HCT116 (cell line): ENCODE results near the gene TMEM256. TPM values are rescaled to one million over a fixed set of nuclear protein-coding genes. Genes with fewer than 3 reads are reported as not detected.

ENCODE experiments used
- ATAC-seq: fragments of 200-7000 bp; cut with Tn5 transposase; 2 replicates; pipeline ENCODE4 v1.9.1; 2020; ENCODE audit warnings: mild to moderate bottlenecking, moderate library complexity
- BruUV-seq: library from RNA; stranded (reverse); fragments of 400-500 nt; replicated peaks from 2 replicates; lab custom pipeline; 2021; lab: Mats Ljungman, UMichigan
- CTCF ChIA-PET: fragments of 300-600 bp; sonication (Branson Sonifier 250); formaldehyde crosslinking; loops from one replicate; lab custom pipeline; 2021; ENCODE audit warnings: antibody characterized with exemption; lab: Charles Lee
- POLR2A ChIA-PET: fragments of 300-600, 350-600 bp; sonication (Branson Sonifier 250); formaldehyde crosslinking; loops from one replicate; lab custom pipeline; 2021; ENCODE audit warnings: antibody characterized with exemption; lab: Charles Lee
- RAD21 ChIA-PET, 2 experiments: fragments of 300-600 bp; sonication (Branson Sonifier 250); formaldehyde crosslinking; loops; one replicate each; lab custom pipeline; 2023; ENCODE audit warnings: low total read pairs in 2 of 2; ENCODE audit not compliant: uncharacterized antibody in 2 of 2, unreplicated experiment in 2 of 2, low non-redundant PET in 1 of 2; lab: Charles Lee
- DNase-seq: peaks from one replicate; pipeline ENCODE4 v3.0.0-alpha.2; 2010; ENCODE audit warnings: low read depth, low spot score
- H2AFZ ChIP-seq: fragments of 200-600 bp; shearing (Covaris generic), sonication (generic); 2 replicates; pipeline ENCODE4 v1.6.1; 2017; ENCODE audit warnings: low read depth, mixed run types, mixed read lengths, antibody characterized with exemption, low read length; ENCODE audit not compliant: poor library complexity, severe bottlenecking
- H3K27ac ChIP-seq: 2 replicates; pipeline ENCODE4 v1.5.1; 2012; ENCODE audit warnings: low read depth, low read length
- H3K27me3 ChIP-seq: fragments of 200-600 bp; sonication (generic); 2 replicates; pipeline ENCODE4 v1.6.1; 2016; ENCODE audit warnings: mixed run types, low read length, mixed read lengths; ENCODE audit not compliant: insufficient read depth
- H3K36me3 ChIP-seq, 2 experiments: fragments of 200-500 bp in 1 of 2; fragments of 200-600 bp in 1 of 2; sonication (Bioruptor generic) in 1 of 2; sonication (generic) in 1 of 2; 2 replicates each; pipeline versions ENCODE4 v1.5.1 to v1.6.1; 2014 to 2016; ENCODE audit warnings: low read length in 2 of 2, inconsistent platforms in 1 of 2, mixed read lengths in 1 of 2, mixed run types in 1 of 2; ENCODE audit not compliant: insufficient read depth in 2 of 2, control insufficient read depth in 1 of 2
- H3K4me1 ChIP-seq, 2 experiments: fragments of 200-600 bp in 1 of 2; sonication (generic) in 1 of 2; 2 replicates each; pipeline versions ENCODE4 v1.5.1 to v1.6.1; 2012 to 2017; ENCODE audit warnings: low read length in 2 of 2, inconsistent platforms in 1 of 2, mild to moderate bottlenecking in 1 of 2, mixed read lengths in 1 of 2, mixed run types in 1 of 2, moderate library complexity in 1 of 2; ENCODE audit not compliant: insufficient read depth in 2 of 2, control insufficient read depth in 1 of 2
- H3K4me2 ChIP-seq: fragments of 200-600 bp; sonication (generic); 2 replicates; pipeline ENCODE4 v1.6.1; 2017; ENCODE audit warnings: mixed run types, low read length, mixed read lengths
- H3K4me3 ChIP-seq, 2 experiments: fragments of 200-600 bp in 1 of 2; sonication (generic) in 1 of 2; replicated peaks in 1 of 2; 2 replicates each; pipeline ENCODE4 v1.5.1; 2011 to 2016; ENCODE audit warnings: low read length in 2 of 2, control low read depth in 1 of 2, low read depth in 1 of 2, mild to moderate bottlenecking in 1 of 2, mixed read lengths in 1 of 2, mixed run types in 1 of 2
- H3K79me2 ChIP-seq: fragments of 200-600 bp; sonication (generic); 2 replicates; pipeline ENCODE4 v1.6.1; 2017; ENCODE audit warnings: mild to moderate bottlenecking, mixed run types, low read length, moderate library complexity, mixed read lengths; ENCODE audit not compliant: insufficient read depth
- H3K9ac ChIP-seq: fragments of 200-600 bp; sonication (generic); 2 replicates; pipeline ENCODE4 v1.6.1; 2016; ENCODE audit warnings: low read length, mixed read lengths
- H3K9me2 ChIP-seq: fragments of 200-600 bp; sonication (generic), shearing (Covaris generic); 2 replicates; pipeline ENCODE4 v1.6.1; 2017; ENCODE audit warnings: mixed run types, mild to moderate bottlenecking, moderate library complexity; ENCODE audit not compliant: insufficient read depth
- H3K9me3 ChIP-seq, 2 experiments: fragments of 200-500 bp in 1 of 2; fragments of 200-600 bp in 1 of 2; sonication (Bioruptor generic) in 1 of 2; sonication (generic) in 1 of 2; 2 replicates each; pipeline ENCODE4 v1.6.1; 2014 to 2017; ENCODE audit warnings: low read length in 2 of 2, mixed read lengths in 2 of 2, inconsistent platforms in 1 of 2, low read depth in 1 of 2, mild to moderate bottlenecking in 1 of 2, mixed run types in 1 of 2, moderate library complexity in 1 of 2; ENCODE audit not compliant: control insufficient read depth in 1 of 2, insufficient read depth in 1 of 2
- H4K20me1 ChIP-seq: fragments of 200-600 bp; sonication (generic), shearing (Covaris generic); 2 replicates; pipeline ENCODE4 v1.6.1; 2017; ENCODE audit warnings: mixed run types, mild to moderate bottlenecking, moderate library complexity; ENCODE audit not compliant: insufficient read depth
- ATF3 ChIP-seq: IDR thresholded peaks from 2 replicates; pipeline ENCODE4 v1.6.1; 2012
- CEBPB ChIP-seq: IDR thresholded peaks from 2 replicates; pipeline ENCODE4 v1.6.1; 2012; ENCODE audit warnings: low read depth
- EZH2 ChIP-seq: fragments of 200-600 bp; sonication (generic); IDR thresholded peaks from 2 replicates; pipeline ENCODE4 v1.6.1; 2017; ENCODE audit warnings: antibody characterized with exemption, mixed run types
- FOSL1 ChIP-seq: IDR thresholded peaks from 2 replicates; pipeline ENCODE4 v1.6.1; 2012; ENCODE audit warnings: low read depth
- POLR2A ChIP-seq: IDR thresholded peaks from 2 replicates; pipeline ENCODE4 v1.7.0; 2011; ENCODE audit warnings: borderline replicate concordance; ENCODE audit not compliant: insufficient read depth, insufficient read length; ENCODE audit errors: extremely low read depth
- POLR2AphosphoS5 ChIP-seq: IDR thresholded peaks from 2 replicates; pipeline ENCODE4 v1.6.1; 2011; ENCODE audit warnings: mild to moderate bottlenecking, low read depth, low read length, moderate library complexity
- RAD21 ChIP-seq: IDR thresholded peaks from 2 replicates; pipeline ENCODE4 v1.6.1; 2012; ENCODE audit warnings: low read depth, mild to moderate bottlenecking
- SP1 ChIP-seq: IDR thresholded peaks from 2 replicates; pipeline ENCODE4 v1.6.1; 2012; ENCODE audit warnings: low read depth
- TCF7L2 ChIP-seq: IDR thresholded peaks from 2 replicates; pipeline ENCODE4 v1.7.0; 2011; ENCODE audit warnings: borderline replicate concordance, inconsistent platforms; ENCODE audit not compliant: insufficient read depth, insufficient read length; ENCODE audit errors: extremely low read depth
- ZBTB33 ChIP-seq: IDR thresholded peaks from 2 replicates; pipeline ENCODE4 v1.6.1; 2011; ENCODE audit warnings: mild to moderate bottlenecking, low read length, moderate library complexity; ENCODE audit not compliant: insufficient replicate concordance; ENCODE audit errors: extremely low read depth
- ZFX ChIP-seq: fragments of 450-650 bp; IDR thresholded peaks from 2 replicates; pipeline ENCODE4 v1.6.1; 2017
- ZNF274 ChIP-seq: fragments of 200-500 bp; sonication (Bioruptor generic); IDR thresholded peaks from 2 replicates; pipeline ENCODE4 v1.6.1; 2014; ENCODE audit warnings: mild to moderate bottlenecking, low read depth, low read length, inconsistent platforms
- intact Hi-C: fragments of 100-400 bp; cut with micrococcal nuclease; formaldehyde crosslinking; loops from 2 replicates; pipeline ENCODE4 v1.10.0; 2022
- total RNA-seq: library from RNA; stranded (reverse); gene quantifications from one replicate; pipeline ENCODE4 v1.2.1, GENCODE V29; 2021; ENCODE audit not compliant: unreplicated experiment
- TF ChIP-seq, protein P1 (sequence below), 3 experiments: fragments of 200-600 bp in 1 of 3; sonication (generic) in 1 of 3; IDR thresholded peaks in 2 of 3; conservative IDR thresholded peaks in 1 of 3; 2 replicates each; pipeline ENCODE4 v1.5.1; 2012 to 2017; ENCODE audit warnings: low read depth in 2 of 3, low read length in 2 of 3, antibody characterized with exemption in 1 of 3, borderline replicate concordance in 1 of 3, control low read depth in 1 of 3, mild to moderate bottlenecking in 1 of 3, mixed read lengths in 1 of 3, mixed run types in 1 of 3, moderate library complexity in 1 of 3; ENCODE audit not compliant: insufficient read depth in 1 of 3

The TMEM256 gene
- total RNA-seq, 1 experiment from 2014 or later: 110 TPM

DNA sequence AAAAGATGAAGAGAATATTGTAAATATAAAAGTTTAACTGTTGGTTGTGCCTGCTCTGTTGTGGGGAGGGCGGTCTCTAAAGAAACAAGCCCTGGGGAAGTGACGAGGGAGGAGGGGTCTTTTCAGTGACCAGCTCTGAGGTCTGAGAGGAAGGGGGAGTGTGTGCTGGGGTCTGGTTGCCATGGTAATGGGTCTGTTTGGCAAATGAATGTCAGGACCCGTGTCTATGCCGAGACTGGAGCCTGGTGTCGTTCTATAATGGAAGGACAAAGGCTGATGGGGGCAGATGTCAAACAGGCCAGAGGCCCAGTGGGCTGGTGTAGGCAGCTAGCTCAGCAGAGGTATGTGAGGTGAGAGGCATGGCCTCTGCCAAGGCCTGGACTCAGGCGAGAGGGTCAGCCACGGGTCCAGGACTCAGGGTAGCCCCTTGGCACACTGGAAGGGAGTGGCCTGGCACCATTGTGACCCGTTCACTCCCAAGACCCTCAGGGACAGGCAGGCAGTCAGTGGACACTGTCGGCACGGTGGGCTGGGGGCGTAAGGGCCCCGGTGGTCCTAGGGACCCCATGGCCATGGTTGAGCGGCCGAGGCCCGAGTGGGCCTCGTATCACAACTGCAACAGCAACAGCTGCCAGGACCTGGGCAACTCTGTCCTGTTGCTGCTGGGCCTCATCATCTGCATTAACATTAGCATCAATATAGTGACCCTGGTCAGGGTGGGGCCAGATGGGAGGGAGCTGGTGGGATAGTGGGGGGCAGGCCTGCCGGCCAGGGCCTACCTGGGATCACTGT is 16.1 kb upstream of the TMEM256 start, which contains the start of gene SPEM1:
SPEM1 (plus strand) TSS at position 506 of the 792 bp plus-strand sequence; CDS start at position 567, 61 bp downstream.
- H3K36me3 ChIP-seq: peaks cover 0 to 2% of the 10 kb centered on the region in 2 experiments; a peak in 1 of 4 replicates
- no peaks in the 10 kb centered on the region for H4K20me1 ChIP-seq
- no peak within 1 kb of the TSS for H2AFZ ChIP-seq
- no peak within 1 kb of the TSS for H3K4me3 ChIP-seq
- ChIA-PET CTCF (no interaction called here), RAD21 (no interaction called here), POLR2A (interaction anchor here (1.7 kb wide), 1 partner anchor 16 kb away, joined by 8 read pairs; the partner anchor contains the start of gene TMEM256)
- H3K9me2 ChIP-seq: no peaks in the 10 kb centered on the region
- no peak within 1 kb of the TSS for H3K4me2 ChIP-seq
- DNase-seq: no peak
- H3K27me3 ChIP-seq: no peaks in the 10 kb centered on the region
- TF ChIP-seq SP1: no peak
- no peak for TF ChIP-seq ZNF274
- no peak for TF ChIP-seq POLR2A
- TF ChIP-seq ATF3: no peak
- TF ChIP-seq POLR2AphosphoS5: no peak
- TF ChIP-seq ZFX: no peak
- no peak for TF ChIP-seq FOSL1
- no peak for TF ChIP-seq CEBPB
- no peak for TF ChIP-seq TCF7L2
- no peak for TF ChIP-seq EZH2
- TF ChIP-seq RAD21: no peak
- TF ChIP-seq, protein P1, sequence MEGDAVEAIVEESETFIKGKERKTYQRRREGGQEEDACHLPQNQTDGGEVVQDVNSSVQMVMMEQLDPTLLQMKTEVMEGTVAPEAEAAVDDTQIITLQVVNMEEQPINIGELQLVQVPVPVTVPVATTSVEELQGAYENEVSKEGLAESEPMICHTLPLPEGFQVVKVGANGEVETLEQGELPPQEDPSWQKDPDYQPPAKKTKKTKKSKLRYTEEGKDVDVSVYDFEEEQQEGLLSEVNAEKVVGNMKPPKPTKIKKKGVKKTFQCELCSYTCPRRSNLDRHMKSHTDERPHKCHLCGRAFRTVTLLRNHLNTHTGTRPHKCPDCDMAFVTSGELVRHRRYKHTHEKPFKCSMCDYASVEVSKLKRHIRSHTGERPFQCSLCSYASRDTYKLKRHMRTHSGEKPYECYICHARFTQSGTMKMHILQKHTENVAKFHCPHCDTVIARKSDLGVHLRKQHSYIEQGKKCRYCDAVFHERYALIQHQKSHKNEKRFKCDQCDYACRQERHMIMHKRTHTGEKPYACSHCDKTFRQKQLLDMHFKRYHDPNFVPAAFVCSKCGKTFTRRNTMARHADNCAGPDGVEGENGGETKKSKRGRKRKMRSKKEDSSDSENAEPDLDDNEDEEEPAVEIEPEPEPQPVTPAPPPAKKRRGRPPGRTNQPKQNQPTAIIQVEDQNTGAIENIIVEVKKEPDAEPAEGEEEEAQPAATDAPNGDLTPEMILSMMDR (IDR thresholded peaks at IDR 0.05 in 2 of 3, conservative IDR thresholded peaks at IDR 0.05 in 1 of 3; ENCODE audit: borderline replicate concordance in 1 of 3, insufficient read depth in 1 of 3, low read depth in 2 of 3, low read length in 2 of 3): no peak
- no peak for TF ChIP-seq ZBTB33
- TF ChIP-seq, all 23 proteins: peak for 0
- Histone ChIP-seq H3K79me2 (no peaks in the 10 kb centered on the region), H3K9ac (no peak within 1 kb of the TSS), H3K4me1 (no peaks in the 10 kb centered on the region), H3K27ac (no peak within 1 kb of the TSS), H3K9me3 (no peaks in the 10 kb centered on the region)
- ATAC-seq: no peak
- intact Hi-C loops: no loop called here
- BruUV-seq: no TSS peak
